ENCODE measurements around the gene DSCAML1. TPM values are rescaled to one million over a fixed set of nuclear protein-coding genes. Genes with fewer than 3 reads are reported as not detected.

DSCAML1 gene
- total RNA-seq, 4 donors from 2014 or later, result 0.54 to 1.8 (median 0.99) TPM

GRCh38 chr11:117626576-117626975 lies 170.4 kb downstream of the DSCAML1 start:
- Histone ChIP-seq H3K36me3 (no peaks in the 10 kb centered on the region), H3K4me3 (replicated peaks in 1 of 3) (no peak overlapping the region), H3K4me1 (no peaks in the 10 kb centered on the region), H3K27me3 (no peaks in the 10 kb centered on the region), H3K27ac (no peak overlapping the region), H3K9me3 (no peaks in the 10 kb centered on the region)
- TF ChIP-seq CTCF (IDR thresholded peaks at IDR 0.05) (no peak), POLR2A (IDR thresholded peaks at IDR 0.05) (no peak)
- DNase-seq, result no peak
- 93 to 96% methylated on average over 8 to 9 of the region's 9 CpGs for WGBS, 2 donors
- intact Hi-C loops (cut with DNase I), result loop anchor here (10.0 kb wide), 1 partner anchor 192 kb away; no protein-coding TSS in a partner anchor

- no peak for DNase-seq
- 61 to 74% methylated on average over 3 to 4 of the region's 4 CpGs for WGBS, 2 donors
- intact Hi-C loops (cut with DNase I), result loop anchor here (10.0 kb wide), 1 partner anchor 190 kb away; no protein-coding TSS in a partner anchor
Measured at GRCh38 chr11:117625237-117625636, 171.8 kb downstream of the DSCAML1 start.

GRCh38 chr11:117623831-117624271 lies 173.2 kb downstream of the DSCAML1 start:
- intact Hi-C loops (cut with DNase I), result loop anchor here (10.0 kb wide), 1 partner anchor 189 kb away; no protein-coding TSS in a partner anchor
- DNase-seq, result no peak
- H3K27me3 ChIP-seq, result no peaks in the 10 kb centered on the region
- H3K9me3 ChIP-seq, result no peaks in the 10 kb centered on the region
- H3K27ac ChIP-seq, result no peak overlapping the region
- H3K4me3 ChIP-seq (replicated peaks in 1 of 3), result no peak overlapping the region
- H3K4me1 ChIP-seq, result peaks cover 3% of the 10 kb centered on the region in 2 donors
- no peak for TF ChIP-seq POLR2A (IDR thresholded peaks at IDR 0.05)
- TF ChIP-seq CTCF (IDR thresholded peaks at IDR 0.05), result no peak
- WGBS, 2 donors, result 87 to 88% methylated on average over 2 of the region's 2 CpGs
- no peaks in the 10 kb centered on the region for H3K36me3 ChIP-seq

More at GRCh38 chr11:117625237-117625636, 171.8 kb downstream of the DSCAML1 start:
- H3K36me3 ChIP-seq, result no peaks in the 10 kb centered on the region
- no peaks in the 10 kb centered on the region for H3K4me1 ChIP-seq
- no peak overlapping the region for H3K27ac ChIP-seq
- H3K9me3 ChIP-seq, result no peaks in the 10 kb centered on the region
- H3K4me3 ChIP-seq (replicated peaks in 1 of 3), result no peak overlapping the region
- TF ChIP-seq POLR2A (IDR thresholded peaks at IDR 0.05) (no peak), CTCF (IDR thresholded peaks at IDR 0.05) (no peak)
- no peaks in the 10 kb centered on the region for H3K27me3 ChIP-seq

GRCh38 chr11:117621226-117621625 lies 175.8 kb downstream of the DSCAML1 start:
- intact Hi-C loops (cut with DNase I), result loop anchor here (10.0 kb wide), 1 partner anchor 186 kb away; no protein-coding TSS in a partner anchor
- DNase-seq, result no peak
- no peaks in the 10 kb centered on the region for H3K27me3 ChIP-seq
- H3K4me3 ChIP-seq (replicated peaks in 1 of 3), result no peak overlapping the region
- H3K27ac ChIP-seq, result no peak overlapping the region
- H3K4me1 ChIP-seq, result peaks cover 3 to 16% of the 10 kb centered on the region in 2 donors
- H3K36me3 ChIP-seq, result no peaks in the 10 kb centered on the region
- TF ChIP-seq CTCF (IDR thresholded peaks at IDR 0.05), result peak in 3 of 6 experiments; percentile 38 to 45 (median 43)
- TF ChIP-seq POLR2A (IDR thresholded peaks at IDR 0.05), result no peak
- no peaks in the 10 kb centered on the region for H3K9me3 ChIP-seq

- no peak for DNase-seq
- no peaks in the 10 kb centered on the region for H3K27me3 ChIP-seq
- no peak overlapping the region for H3K4me3 ChIP-seq (replicated peaks in 1 of 3)
- no peaks in the 10 kb centered on the region for H3K36me3 ChIP-seq
- H3K4me1 ChIP-seq, result peaks cover 3 to 16% of the 10 kb centered on the region in 2 donors
- WGBS, 2 donors, result 92 to 96% methylated on average over 1 of the region's 1 CpG
- no peaks in the 10 kb centered on the region for H3K9me3 ChIP-seq
- TF ChIP-seq CTCF (IDR thresholded peaks at IDR 0.05), result no peak
- TF ChIP-seq POLR2A (IDR thresholded peaks at IDR 0.05), result no peak
- intact Hi-C loops (cut with DNase I), result loop anchor here (10.0 kb wide), 1 partner anchor 186 kb away; no protein-coding TSS in a partner anchor
- no peak overlapping the region for H3K27ac ChIP-seq
Measured at GRCh38 chr11:117620659-117621058, 176.4 kb downstream of the DSCAML1 start.
